Immature natural killer cell (primary cell): Measurements from ENCODE around the gene ULK1. TPM values are rescaled to one million over a fixed set of nuclear protein-coding genes. Genes with fewer than 3 reads are reported as not detected.
"Not testable (repeated sequence)": the region's sequence is repeated elsewhere in the genome, so short reads cannot be mapped to it uniquely, and the experiment has no call there.

Experiments used
- DNase-seq, 3 donors: peaks; one replicate each; pipeline ENCODE4 v3.0.0; 2022; ENCODE audit warnings: mixed read lengths in 1 of 3
- H3K27ac Mint-ChIP-seq, 6 donors: one replicate each; pipeline ENCODE4 v1.8.0; 2020; ENCODE audit warnings: mixed read lengths in 6 of 6, mild to moderate bottlenecking in 5 of 6, inconsistent platforms in 4 of 6, moderate library complexity in 3 of 6
- H3K27me3 Mint-ChIP-seq, 3 donors: one replicate each; pipeline ENCODE4 v1.8.0; 2020 to 2021; ENCODE audit warnings: low read depth in 3 of 3, mild to moderate bottlenecking in 3 of 3, mixed read lengths in 3 of 3, moderate library complexity in 3 of 3, inconsistent platforms in 1 of 3
- H3K36me3 Mint-ChIP-seq, 3 donors: one replicate each; pipeline ENCODE4 v1.8.0; 2020; ENCODE audit warnings: mixed read lengths in 3 of 3, inconsistent platforms in 2 of 3, mild to moderate bottlenecking in 2 of 3
- H3K4me1 Mint-ChIP-seq, 2 donors: one replicate each; pipeline ENCODE4 v1.8.0; 2020; ENCODE audit warnings: inconsistent platforms in 2 of 2, mild to moderate bottlenecking in 2 of 2, mixed read lengths in 2 of 2, moderate library complexity in 1 of 2
- H3K4me3 Mint-ChIP-seq, 5 donors: one replicate each; pipeline ENCODE4 v1.8.0; 2020; ENCODE audit warnings: mild to moderate bottlenecking in 5 of 5, mixed read lengths in 5 of 5, inconsistent platforms in 3 of 5, moderate library complexity in 3 of 5
- H3K9me3 Mint-ChIP-seq, 6 donors: one replicate each; pipeline ENCODE4 v1.8.0; 2020; ENCODE audit warnings: mild to moderate bottlenecking in 6 of 6, mixed read lengths in 6 of 6, inconsistent platforms in 4 of 6, moderate library complexity in 3 of 6
- polyA plus RNA-seq, 3 donors: library from polyadenylated mRNA; unstranded; fragments of 300-500 nt; fragmentation: Illumina TruSeq; gene quantifications; one replicate each; pipeline ENCODE4 v1.2.3, GENCODE V29; 2021

Gene ULK1
- polyA plus RNA-seq, 3 donors from 2014 or later: 0.36 to 1.2 TPM; not detected in 1

- Mint-ChIP-seq H3K27me3 (peaks cover 4 to 18% (median 5%) of the 10 kb centered on the region in 3 donors), H3K9me3 (no peaks in the 10 kb centered on the region), H3K4me3 (peak overlapping the region in 3 of 5 donors; percentile 7 to 85 (median 9)), H3K27ac (peak overlapping the region; percentile 68 to 95 (median 86)), H3K4me1 (peaks cover 28 to 32% of the 10 kb centered on the region in 2 donors), H3K36me3 (peaks cover 0 to 6% (median 0%) of the 10 kb centered on the region in 3 donors)
- no peak for DNase-seq
Observed at GRCh38 chr12:131947482-131948027, 53.1 kb downstream of the ULK1 start.

GRCh38 chr12:131948166-131948712 lies 53.8 kb downstream of the ULK1 start:
- Mint-ChIP-seq H3K9me3 (no peaks in the 10 kb centered on the region), H3K27me3 (peaks cover 4 to 16% (median 5%) of the 10 kb centered on the region in 3 donors), H3K4me1 (peaks cover 35 to 39% of the 10 kb centered on the region in 2 donors), H3K4me3 (peak overlapping the region; percentile 80 to 86 (median 85)), H3K27ac (peak overlapping the region; percentile 79 to 95 (median 86)), H3K36me3 (peaks cover 0 to 6% (median 0%) of the 10 kb centered on the region in 3 donors)
- peak in 1 of 3 donors; percentile 7 for DNase-seq

- not testable (repeated sequence) for H3K9me3 Mint-ChIP-seq, H3K36me3 Mint-ChIP-seq
- peak in 2 of 3 donors; percentile 26 to 28 for DNase-seq
- Mint-ChIP-seq H3K27me3 (peaks cover 4 to 16% (median 5%) of the 10 kb centered on the region in 3 donors), H3K4me1 (peaks cover 39 to 45% of the 10 kb centered on the region in 2 donors), H3K27ac (peak overlapping the region; percentile 79 to 95 (median 90)), H3K4me3 (peak overlapping the region; percentile 80 to 86 (median 85))
Observed at GRCh38 chr12:131948713-131949430, 54.5 kb downstream of the ULK1 start.

- peaks cover 39 to 49% of the 10 kb centered on the region in 2 donors for H3K4me1 Mint-ChIP-seq
- DNase-seq: peak; percentile 93 to 94 (median 93)
- H3K27me3 Mint-ChIP-seq: peaks cover 4 to 16% (median 5%) of the 10 kb centered on the region in 3 donors
- peak within 1 kb of the TSS; percentile 87 to 93 (median 91) for H3K4me3 Mint-ChIP-seq
- peak within 1 kb of the TSS; percentile 79 to 95 (median 93) for H3K27ac Mint-ChIP-seq
- no peaks in the 10 kb centered on the region for H3K36me3 Mint-ChIP-seq
- H3K9me3 Mint-ChIP-seq: no peaks in the 10 kb centered on the region
Observed at GRCh38 chr12:131949431-131950181, 55.2 kb downstream of the ULK1 start, which contains the start of gene EP400. EP400 (plus strand) TSS chr12:131949942; CDS start chr12:131960620, 10,678 bp downstream.

- Mint-ChIP-seq H3K4me3 (peak overlapping the region; percentile 87 to 93 (median 91)), H3K27me3 (peaks cover 4 to 16% (median 5%) of the 10 kb centered on the region in 3 donors), H3K36me3 (no peaks in the 10 kb centered on the region), H3K9me3 (no peaks in the 10 kb centered on the region), H3K27ac (peak overlapping the region; percentile 76 to 95 (median 86)), H3K4me1 (peaks cover 42 to 49% of the 10 kb centered on the region in 2 donors)
- no peak for DNase-seq
Observed at GRCh38 chr12:131950182-131950913, 55.9 kb downstream of the ULK1 start.

GRCh38 chr12:131953810-131954209 lies 59.4 kb downstream of the ULK1 start:
- peaks cover 46 to 60% of the 10 kb centered on the region in 2 donors for H3K4me1 Mint-ChIP-seq
- H3K9me3 Mint-ChIP-seq, DNase-seq, H3K27ac Mint-ChIP-seq, H3K36me3 Mint-ChIP-seq, H3K4me3 Mint-ChIP-seq: not testable (repeated sequence)
- H3K27me3 Mint-ChIP-seq: peaks cover 2 to 14% (median 6%) of the 10 kb centered on the region in 3 donors

GRCh38 chr12:131954460-131954859 lies 60.0 kb downstream of the ULK1 start:
- Mint-ChIP-seq H3K27ac (peak overlapping the region in 1 of 6 donors; percentile 28), H3K4me1 (peaks cover 49 to 60% of the 10 kb centered on the region in 2 donors), H3K27me3 (peaks cover 2 to 13% (median 6%) of the 10 kb centered on the region in 3 donors)
- H3K9me3 Mint-ChIP-seq, DNase-seq, H3K36me3 Mint-ChIP-seq, H3K4me3 Mint-ChIP-seq: not testable (repeated sequence)

- Mint-ChIP-seq H3K27me3 (peaks cover 0 to 4% (median 2%) of the 10 kb centered on the region in 3 donors), H3K9me3 (no peaks in the 10 kb centered on the region), H3K4me3 (no peak overlapping the region), H3K4me1 (peaks cover 60 to 69% of the 10 kb centered on the region in 2 donors), H3K36me3 (peaks cover 0 to 9% (median 6%) of the 10 kb centered on the region in 3 donors), H3K27ac (peak overlapping the region in 2 of 6 donors; percentile 21 to 35)
- no peak for DNase-seq
Observed at GRCh38 chr12:131959116-131959515, 64.7 kb downstream of the ULK1 start.

DNA sequence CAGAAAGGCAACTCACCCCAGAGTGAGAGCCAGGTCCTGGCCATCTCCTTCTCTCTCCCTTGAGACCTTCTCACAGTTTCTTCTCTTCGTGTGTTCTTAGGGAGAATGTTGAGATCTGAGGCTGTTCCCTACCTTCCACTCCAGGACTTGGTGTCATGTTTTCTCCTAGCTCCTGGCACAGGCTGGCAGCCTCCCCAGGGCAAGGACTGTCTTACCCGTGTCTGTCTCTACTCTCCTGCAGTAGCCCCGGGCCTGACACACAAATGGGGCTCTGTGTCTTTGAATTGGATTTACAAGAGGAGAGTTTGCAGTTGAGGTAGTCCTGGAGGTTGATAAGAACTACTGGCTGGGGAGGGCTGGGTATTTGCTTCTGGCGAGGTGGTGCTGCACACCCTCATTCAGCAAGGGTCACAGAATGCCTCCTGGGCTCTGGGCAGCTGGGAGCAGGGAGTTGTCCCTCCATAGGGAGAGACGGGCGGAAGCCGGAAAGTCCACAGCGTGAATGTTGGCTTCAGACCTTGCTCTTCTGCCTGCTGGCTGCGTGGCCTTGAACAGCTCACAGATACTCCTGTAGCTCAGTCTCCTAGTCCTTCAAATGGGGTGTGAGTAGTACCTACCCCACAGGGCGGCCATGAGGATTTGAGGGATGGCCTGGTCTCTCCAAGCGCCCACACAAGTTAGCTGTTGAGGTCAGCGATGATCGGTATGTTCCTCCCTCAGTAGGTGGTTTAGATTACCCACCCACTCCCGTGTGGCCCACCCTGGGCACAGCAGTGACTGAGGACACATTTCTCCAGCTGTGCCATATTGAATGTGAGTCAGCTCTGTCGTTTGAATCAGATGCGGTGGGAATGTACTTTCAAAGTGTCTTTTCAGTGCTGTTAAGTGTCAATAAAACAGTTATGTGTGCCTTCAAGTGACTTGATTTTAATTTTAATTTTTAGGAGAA lies 65.5 kb downstream of the ULK1 start:
- DNase-seq: no peak
- Mint-ChIP-seq H3K9me3 (no peaks in the 10 kb centered on the region), H3K36me3 (peaks cover 0 to 12% (median 6%) of the 10 kb centered on the region in 3 donors), H3K27me3 (peaks cover 0 to 4% (median 2%) of the 10 kb centered on the region in 3 donors), H3K27ac (peak overlapping the region in 3 of 6 donors; percentile 10 to 50 (median 10)), H3K4me3 (no peak overlapping the region), H3K4me1 (peaks cover 62 to 74% of the 10 kb centered on the region in 2 donors)

DNA sequence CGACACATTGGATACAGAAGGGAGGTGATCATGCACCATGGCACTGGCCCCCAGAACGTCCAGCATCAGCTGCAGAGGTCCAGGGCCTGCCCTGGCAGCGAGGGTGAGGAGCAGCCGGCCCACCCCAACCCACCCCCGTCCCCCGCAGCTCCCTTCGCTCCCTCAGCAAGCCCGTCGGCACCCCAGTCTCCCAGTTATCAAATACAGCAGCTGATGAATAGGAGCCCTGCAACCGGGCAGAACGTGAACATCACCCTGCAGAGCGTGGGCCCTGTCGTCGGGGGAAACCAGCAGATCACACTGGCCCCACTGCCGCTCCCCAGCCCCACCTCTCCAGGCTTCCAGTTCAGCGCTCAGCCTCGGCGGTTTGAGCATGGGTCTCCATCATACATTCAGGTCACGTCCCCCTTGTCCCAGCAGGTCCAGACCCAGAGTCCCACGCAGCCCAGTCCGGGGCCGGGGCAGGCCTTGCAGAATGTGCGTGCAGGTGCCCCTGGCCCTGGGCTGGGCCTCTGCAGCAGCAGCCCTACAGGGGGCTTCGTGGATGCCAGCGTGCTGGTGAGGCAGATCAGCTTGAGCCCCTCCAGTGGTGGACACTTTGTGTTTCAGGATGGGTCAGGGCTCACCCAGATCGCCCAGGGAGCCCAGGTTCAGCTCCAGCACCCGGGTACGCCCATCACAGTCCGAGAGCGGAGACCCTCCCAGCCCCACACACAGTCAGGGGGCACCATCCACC lies 66.3 kb downstream of the ULK1 start:
- not testable (repeated sequence) for H3K27me3 Mint-ChIP-seq, H3K27ac Mint-ChIP-seq, H3K9me3 Mint-ChIP-seq, H3K4me3 Mint-ChIP-seq, DNase-seq
- H3K36me3 Mint-ChIP-seq: peaks cover 0 to 12% (median 6%) of the 10 kb centered on the region in 3 donors
- peaks cover 68 to 79% of the 10 kb centered on the region in 2 donors for H3K4me1 Mint-ChIP-seq

GRCh38 chr12:131961328-131961727 lies 66.9 kb downstream of the ULK1 start:
- Mint-ChIP-seq H3K27ac (peak overlapping the region in 1 of 6 donors; percentile 61), H3K4me1 (peaks cover 62 to 76% of the 10 kb centered on the region in 2 donors)
- not testable (repeated sequence) for H3K27me3 Mint-ChIP-seq

More at GRCh38 chr12:131961328-131961727, 66.9 kb downstream of the ULK1 start:
- H3K9me3 Mint-ChIP-seq, H3K4me3 Mint-ChIP-seq, DNase-seq: not testable (repeated sequence)
- H3K36me3 Mint-ChIP-seq: peaks cover 0 to 12% (median 6%) of the 10 kb centered on the region in 3 donors
